H9 (cell line): Measurements from ENCODE around the gene RRAS. TPM values are rescaled to one million over a fixed set of nuclear protein-coding genes. Genes with fewer than 3 reads are reported as not detected.

Experiments
- DNase-seq: peaks from one replicate; pipeline ENCODE4 v3.0.0-alpha.2; 2017
- H2AFZ ChIP-seq: one replicate; pipeline ENCODE4 v1.6.1; 2013; ENCODE audit warnings: mild to moderate bottlenecking, low read length, control low read depth, moderate library complexity
- H2AK5ac ChIP-seq: 2 replicates; pipeline ENCODE4 v1.6.1; 2013; ENCODE audit warnings: low read length, control low read depth, mixed read lengths; ENCODE audit not compliant: insufficient read length
- H2BK120ac ChIP-seq: one replicate; pipeline ENCODE4 v1.6.1; 2013; ENCODE audit warnings: low read depth, mild to moderate bottlenecking, low read length, control low read depth, inconsistent platforms; ENCODE audit not compliant: poor library complexity, severe bottlenecking
- H2BK12ac ChIP-seq: 2 replicates; pipeline ENCODE4 v1.6.1; 2013; ENCODE audit warnings: low read length, control low read depth, mixed read lengths, low read depth; ENCODE audit not compliant: insufficient read length
- H2BK15ac ChIP-seq: 2 replicates; pipeline ENCODE4 v1.6.1; 2013; ENCODE audit warnings: low read depth, low read length, control low read depth
- H2BK20ac ChIP-seq: one replicate; pipeline ENCODE4 v1.6.1; 2013; ENCODE audit warnings: low read depth, mild to moderate bottlenecking, low read length, control low read depth, inconsistent platforms; ENCODE audit not compliant: poor library complexity, severe bottlenecking
- H2BK5ac ChIP-seq: 2 replicates; pipeline ENCODE4 v1.6.1; 2013; ENCODE audit warnings: low read length, control low read depth, mixed read lengths; ENCODE audit not compliant: insufficient read length
- H3K14ac ChIP-seq: 2 replicates; pipeline ENCODE4 v1.6.1; 2013; ENCODE audit warnings: low read length, control low read depth; ENCODE audit not compliant: insufficient read depth
- H3K18ac ChIP-seq: 2 replicates; pipeline ENCODE4 v1.6.1; 2013; ENCODE audit warnings: low read depth, mild to moderate bottlenecking, mixed read lengths, low read length, control low read depth; ENCODE audit not compliant: insufficient read length
- H3K23ac ChIP-seq: 2 replicates; pipeline ENCODE4 v1.6.1; 2013; ENCODE audit warnings: low read length, control low read depth, mixed read lengths, low read depth; ENCODE audit not compliant: insufficient read length
- H3K23me2 ChIP-seq: 2 replicates; pipeline ENCODE4 v1.6.1; 2013; ENCODE audit warnings: low read depth, mild to moderate bottlenecking, mixed read lengths, low read length, control low read depth; ENCODE audit not compliant: insufficient read length, poor library complexity, severe bottlenecking
- H3K27ac ChIP-seq: 2 replicates; pipeline ENCODE4 v1.5.1; 2013; ENCODE audit warnings: low read length, control low read depth, mixed read lengths, low read depth; ENCODE audit not compliant: insufficient read length
- H3K27me3 ChIP-seq: 2 replicates; pipeline ENCODE4 v1.6.1; 2013; ENCODE audit warnings: low read length, control low read depth, inconsistent platforms; ENCODE audit not compliant: insufficient read depth
- H3K4ac ChIP-seq: 2 replicates; pipeline ENCODE4 v1.6.1; 2013; ENCODE audit warnings: low read depth, mild to moderate bottlenecking, control low read depth, inconsistent platforms, low read length, moderate library complexity
- H3K4me1 ChIP-seq: 2 replicates; pipeline ENCODE4 v1.6.1; 2013; ENCODE audit warnings: low read length, control low read depth, inconsistent platforms; ENCODE audit not compliant: insufficient read depth
- H3K4me2 ChIP-seq: 2 replicates; pipeline ENCODE4 v1.6.1; 2013; ENCODE audit warnings: low read length, control low read depth, mixed read lengths; ENCODE audit not compliant: insufficient read length, insufficient read depth
- H3K56ac ChIP-seq: 2 replicates; pipeline ENCODE4 v1.6.1; 2013; ENCODE audit warnings: low read depth, mild to moderate bottlenecking, mixed read lengths, low read length, control low read depth; ENCODE audit not compliant: insufficient read length
- H3K79me1 ChIP-seq: 2 replicates; pipeline ENCODE4 v1.6.1; 2013; ENCODE audit warnings: low read depth, mild to moderate bottlenecking, moderate library complexity, low read length, control low read depth, inconsistent platforms; ENCODE audit not compliant: insufficient read depth, poor library complexity, severe bottlenecking
- H3K79me2 ChIP-seq: 2 replicates; pipeline ENCODE4 v1.6.1; 2013; ENCODE audit warnings: low read length, control low read depth, inconsistent platforms; ENCODE audit not compliant: insufficient read depth
- H3K9ac ChIP-seq: 2 replicates; pipeline ENCODE4 v1.6.1; 2013; ENCODE audit warnings: low read length, control low read depth, mixed read lengths; ENCODE audit not compliant: insufficient read length; ENCODE audit errors: extremely low read depth
- H3K9me3 ChIP-seq: one replicate; pipeline ENCODE4 v1.6.1; 2013; ENCODE audit warnings: low read depth, low read length, inconsistent platforms; ENCODE audit not compliant: control insufficient read depth
- H3T11ph ChIP-seq: one replicate; pipeline ENCODE4 v1.6.1; 2013; ENCODE audit warnings: mild to moderate bottlenecking, low read length, control low read depth, inconsistent platforms
- H4K20me1 ChIP-seq: one replicate; pipeline ENCODE4 v1.6.1; 2013; ENCODE audit not compliant: control insufficient read depth, insufficient read length, insufficient read depth
- H4K5ac ChIP-seq: 2 replicates; pipeline ENCODE4 v1.6.1; 2013; ENCODE audit warnings: low read depth, mild to moderate bottlenecking, mixed read lengths, low read length, control low read depth; ENCODE audit not compliant: insufficient read length
- H4K8ac ChIP-seq: replicated peaks from 2 replicates; pipeline ENCODE4 v1.6.1; 2013; ENCODE audit warnings: low read length, control low read depth, mixed read lengths, low read depth; ENCODE audit not compliant: insufficient read length
- H4K91ac ChIP-seq: 2 replicates; pipeline ENCODE4 v1.6.1; 2013; ENCODE audit warnings: low read depth, mild to moderate bottlenecking, moderate library complexity, mixed read lengths, low read length, control low read depth; ENCODE audit not compliant: insufficient read length
- H3K27ac Mint-ChIP-seq, 3 experiments: 2 replicates in 2 of 3; 3 replicates in 1 of 3; pipeline ENCODE4 v1.8.0; 2020 to 2021; ENCODE audit warnings: mixed read lengths in 3 of 3, mild to moderate bottlenecking in 1 of 3, moderate library complexity in 1 of 3
- H3K27me3 Mint-ChIP-seq: 2 replicates; pipeline ENCODE4 v1.8.0; 2021; ENCODE audit warnings: low read depth, mild to moderate bottlenecking, moderate library complexity, mixed read lengths
- H3K36me3 Mint-ChIP-seq, 3 experiments: 2 replicates in 2 of 3; 3 replicates in 1 of 3; pipeline ENCODE4 v1.8.0; 2020 to 2021; ENCODE audit warnings: low read depth in 3 of 3, mixed read lengths in 3 of 3; ENCODE audit not compliant: insufficient read depth in 1 of 3
- H3K4me1 Mint-ChIP-seq, 2 experiments: 2 replicates each; pipeline ENCODE4 v1.8.0; 2020; ENCODE audit warnings: mixed read lengths in 2 of 2
- H3K4me3 Mint-ChIP-seq, 2 experiments: 2 replicates in 1 of 2; 3 replicates in 1 of 2; pipeline ENCODE4 v1.8.0; 2020 to 2021; ENCODE audit warnings: mild to moderate bottlenecking in 2 of 2, mixed read lengths in 2 of 2, moderate library complexity in 1 of 2
- H3K9me3 Mint-ChIP-seq, 2 experiments: 2 replicates in 1 of 2; 3 replicates in 1 of 2; pipeline ENCODE4 v1.8.0; 2020; ENCODE audit warnings: mild to moderate bottlenecking in 2 of 2, mixed read lengths in 2 of 2, moderate library complexity in 1 of 2
- WGBS: extraction: QIAGEN DNeasy Blood & Tissue Kit; methylation state at CpG from one replicate; pipeline ENCODE4 v1.1.7; 2013; ENCODE audit warnings: missing lambda C conversion rate, low lambda C conversion rate, mixed read lengths; ENCODE audit not compliant: insufficient read length; ENCODE audit errors: extremely low coverage; 5-methylcytosine and 5-hydroxymethylcytosine counted together
- total RNA-seq: library from RNA; stranded (reverse); gene quantifications from 2 replicates; pipeline ENCODE4 v1.2.1, GENCODE V29; 2021
- TF ChIP-seq, protein P1 (sequence below): fragments of 200-600 bp; sonication (generic); conservative IDR thresholded peaks from 3 replicates; pipeline ENCODE4 v1.8.0; 2021; ENCODE audit warnings: antibody characterized with exemption, mild to moderate bottlenecking

RRAS gene
- total RNA-seq, 1 experiment from 2014 or later: 9.9 TPM

DNA sequence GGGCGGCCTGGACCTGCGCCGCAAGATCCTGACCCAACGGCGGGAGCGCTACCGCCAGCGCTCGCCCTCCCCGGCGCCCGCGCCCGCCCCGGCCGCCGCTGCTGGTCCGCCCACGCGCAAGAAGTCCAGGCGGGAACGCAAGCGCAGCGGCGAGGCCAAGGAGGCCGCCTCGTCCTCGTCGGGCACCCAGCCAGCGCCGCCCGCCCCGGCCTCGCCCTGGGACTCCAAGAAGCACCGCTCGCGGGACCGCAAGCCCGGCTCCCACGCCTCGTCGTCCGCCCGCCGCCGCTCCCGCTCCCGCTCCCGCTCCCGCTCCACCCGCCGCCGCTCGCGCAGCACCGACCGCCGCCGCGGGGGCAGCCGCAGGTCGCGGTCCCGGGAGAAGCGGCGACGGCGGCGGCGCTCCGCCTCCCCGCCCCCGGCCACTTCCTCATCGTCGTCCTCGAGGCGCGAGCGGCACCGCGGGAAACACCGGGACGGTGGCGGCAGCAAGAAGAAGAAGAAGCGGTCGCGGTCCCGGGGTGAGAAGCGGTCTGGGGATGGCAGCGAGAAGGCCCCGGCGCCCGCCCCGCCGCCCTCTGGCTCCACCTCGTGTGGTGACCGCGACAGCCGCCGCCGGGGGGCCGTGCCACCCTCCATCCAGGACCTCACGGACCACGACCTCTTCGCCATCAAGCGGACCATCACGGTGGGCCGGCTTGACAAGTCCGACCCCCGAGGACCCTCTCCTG lies 12.0 kb upstream of the RRAS start:
- no peak overlapping the region for H4K8ac ChIP-seq
- no peak overlapping the region for H3K18ac ChIP-seq
- H3K14ac ChIP-seq: no peak overlapping the region
- H2BK5ac ChIP-seq: no peak overlapping the region
- H3K4me2 ChIP-seq: no peak overlapping the region
- no peak overlapping the region for H4K91ac ChIP-seq
- DNase-seq: no peak
- TF ChIP-seq, protein P1, sequence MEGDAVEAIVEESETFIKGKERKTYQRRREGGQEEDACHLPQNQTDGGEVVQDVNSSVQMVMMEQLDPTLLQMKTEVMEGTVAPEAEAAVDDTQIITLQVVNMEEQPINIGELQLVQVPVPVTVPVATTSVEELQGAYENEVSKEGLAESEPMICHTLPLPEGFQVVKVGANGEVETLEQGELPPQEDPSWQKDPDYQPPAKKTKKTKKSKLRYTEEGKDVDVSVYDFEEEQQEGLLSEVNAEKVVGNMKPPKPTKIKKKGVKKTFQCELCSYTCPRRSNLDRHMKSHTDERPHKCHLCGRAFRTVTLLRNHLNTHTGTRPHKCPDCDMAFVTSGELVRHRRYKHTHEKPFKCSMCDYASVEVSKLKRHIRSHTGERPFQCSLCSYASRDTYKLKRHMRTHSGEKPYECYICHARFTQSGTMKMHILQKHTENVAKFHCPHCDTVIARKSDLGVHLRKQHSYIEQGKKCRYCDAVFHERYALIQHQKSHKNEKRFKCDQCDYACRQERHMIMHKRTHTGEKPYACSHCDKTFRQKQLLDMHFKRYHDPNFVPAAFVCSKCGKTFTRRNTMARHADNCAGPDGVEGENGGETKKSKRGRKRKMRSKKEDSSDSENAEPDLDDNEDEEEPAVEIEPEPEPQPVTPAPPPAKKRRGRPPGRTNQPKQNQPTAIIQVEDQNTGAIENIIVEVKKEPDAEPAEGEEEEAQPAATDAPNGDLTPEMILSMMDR: no peak
- H4K20me1 ChIP-seq: no peaks in the 10 kb centered on the region
- no peaks in the 10 kb centered on the region for H3K79me1 ChIP-seq
- Mint-ChIP-seq H3K4me3 (no peak overlapping the region), H3K27me3 (no peaks in the 10 kb centered on the region), H3K4me1 (peaks cover 12 to 13% of the 10 kb centered on the region in 2 experiments), H3K36me3 (peaks cover 20 to 76% (median 69%) of the 10 kb centered on the region in 3 experiments), H3K27ac (no peak overlapping the region), H3K9me3 (no peaks in the 10 kb centered on the region; a peak in 1 of 5 replicates)
- H3T11ph ChIP-seq: no peak overlapping the region
- WGBS: no CpG with 5 or more reads among the region's 110 CpGs
- no peak overlapping the region for H4K5ac ChIP-seq
- no peak overlapping the region for H2BK12ac ChIP-seq
- no peak overlapping the region for H2AK5ac ChIP-seq
- H3K56ac ChIP-seq: no peak overlapping the region
- H3K23me2 ChIP-seq: no peaks in the 10 kb centered on the region
- H2BK120ac ChIP-seq: no peak overlapping the region
- H3K23ac ChIP-seq: no peak overlapping the region
- no peak overlapping the region for H3K4ac ChIP-seq
- no peaks in the 10 kb centered on the region for H3K9me3 ChIP-seq
- H2BK20ac ChIP-seq: no peak overlapping the region
- no peak overlapping the region for H3K27ac ChIP-seq
- H2BK15ac ChIP-seq: no peak overlapping the region
- H3K9ac ChIP-seq: no peak overlapping the region
- H3K27me3 ChIP-seq: no peaks in the 10 kb centered on the region
- H3K4me1 ChIP-seq: no peaks in the 10 kb centered on the region
- H3K79me2 ChIP-seq: no peaks in the 10 kb centered on the region
- H2AFZ ChIP-seq: no peak overlapping the region
